ENCODE data around the gene AKAP7.

GRCh38 chr6:131197716-131198115, 62.4 kb downstream of the AKAP7 start:
- TF ChIP-seq NFE2L2 (conservative IDR thresholded peaks at IDR 0.05; ENCODE audit: low read length) (no peak), CTCF (IDR thresholded peaks at IDR 0.05) (no peak), HMGXB4 (CRISPR knock-in tag; IDR thresholded peaks at IDR 0.05; ENCODE audit: borderline replicate concordance) (no peak), USF2 (IDR thresholded peaks at IDR 0.05) (no peak), ZC3H11A (IDR thresholded peaks at IDR 0.05) (no peak), GATA3 (IDR thresholded peaks at IDR 0.05; ENCODE audit: borderline replicate concordance) (no peak), CEBPB (IDR thresholded peaks at IDR 0.05) (no peak), POLR2A (IDR thresholded peaks at IDR 0.05; ENCODE audit: low read length) (no peak), ZFP36 (IDR thresholded peaks at IDR 0.05; ENCODE audit: borderline replicate concordance, partially characterized antibody) (no peak)
